ENCODE data around the gene INO80B. TPM values are rescaled to one million over a fixed set of nuclear protein-coding genes. Genes with fewer than 3 reads are reported as not detected.
A peak's percentile ranks its signal among the peaks of the same experiment; 100 is the strongest.
"Not testable (repeated sequence)": the region's sequence is repeated elsewhere in the genome, so short reads cannot be mapped to it uniquely, and the experiment has no call there.

Gene INO80B
- total RNA-seq, 1 donor: 13.5 TPM

DNA sequence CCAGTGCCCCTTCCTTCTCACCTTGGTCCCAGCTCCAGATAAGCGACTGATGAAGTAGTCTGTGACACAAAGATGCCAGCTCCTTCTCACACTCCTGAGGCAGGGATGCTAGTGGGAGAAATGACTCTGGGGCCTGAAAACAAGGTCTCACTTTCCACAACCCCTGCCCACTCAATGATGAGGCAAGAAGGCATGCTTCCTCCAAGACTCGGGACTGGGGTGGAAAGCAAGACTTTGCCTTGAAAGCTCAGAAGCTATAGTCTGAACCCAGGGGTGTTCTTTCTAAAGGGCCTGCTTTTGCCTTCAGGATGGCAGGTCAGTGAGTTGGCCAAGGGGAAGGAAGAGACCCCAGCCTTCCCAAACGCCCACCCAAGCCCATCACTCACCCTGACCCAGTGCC, 26.5 kb downstream of the INO80B start:
- no peak for TF ChIP-seq CTCF (IDR thresholded peaks at IDR 0.05; ENCODE audit: insufficient read depth, low read length)
- DNase-seq (ENCODE audit: low read depth): no peak

DNA sequence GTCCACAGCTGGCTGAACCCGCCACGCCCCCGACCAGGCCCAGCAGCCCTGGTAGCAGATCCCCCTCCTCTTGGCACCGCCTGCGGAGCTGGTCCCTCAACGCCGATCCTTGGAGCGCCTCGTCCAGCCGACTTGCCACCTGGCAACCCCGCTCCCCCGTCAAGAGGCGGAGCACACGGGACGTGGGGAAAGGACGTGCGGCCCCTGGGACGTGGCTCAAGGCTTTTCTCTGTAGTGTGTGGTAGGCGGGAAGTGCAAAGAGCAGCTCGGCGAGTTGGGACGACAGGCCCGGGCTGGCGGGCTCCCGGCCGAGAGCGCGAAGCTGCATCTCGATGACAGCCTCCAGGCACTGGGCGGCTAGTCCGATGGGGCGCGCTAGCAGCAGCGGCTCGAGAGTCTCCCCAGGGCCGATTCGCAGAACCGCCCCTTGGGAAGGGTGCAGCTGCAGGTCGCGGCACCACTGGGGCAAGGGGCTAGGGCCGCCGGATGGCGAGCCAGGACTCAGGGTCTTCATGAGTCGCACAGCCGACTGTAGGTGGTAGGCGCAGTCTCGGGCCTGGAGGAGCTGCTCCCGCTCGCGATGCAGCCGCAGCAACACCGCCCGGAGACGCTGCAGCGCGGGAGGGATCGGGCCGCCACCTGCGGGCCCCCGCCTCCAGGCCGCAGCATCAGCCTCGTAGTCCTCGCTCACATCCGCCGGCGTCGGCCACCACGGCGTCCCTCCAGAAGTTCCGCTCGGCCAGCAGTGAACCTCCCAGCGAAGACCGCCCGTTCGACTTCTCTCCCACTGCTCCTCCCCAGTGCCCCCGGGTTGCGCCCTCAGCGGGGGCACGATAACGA, 27.3 kb downstream of the INO80B start:
- no peak for DNase-seq (ENCODE audit: low read depth)
- no peak for TF ChIP-seq CTCF (IDR thresholded peaks at IDR 0.05; ENCODE audit: insufficient read depth, low read length)
- H3K4me3 ChIP-seq (ENCODE audit: low read depth, low read length): peak overlapping the region; percentile 97

More for the DNA sequence above, 26.5 kb downstream of the INO80B start:
- H3K4me3 ChIP-seq (ENCODE audit: low read depth, low read length): peak overlapping the region; percentile 97

GRCh38 chr2:74482801-74483674, 28.2 kb downstream of the INO80B start, which contains the start of the genes CCDC142 and TTC31:
TSS of gene CCDC142 (minus strand) at chr2:74482998. CDS start at chr2:74482837, 161 bp downstream.
TSS of gene TTC31 (plus strand) at chr2:74483081. CDS start at chr2:74483096, 15 bp downstream.
- H3K4me3 ChIP-seq (ENCODE audit: low read depth, low read length): peak within 1 kb of the TSS; percentile 97
- TF ChIP-seq CTCF (IDR thresholded peaks at IDR 0.05; ENCODE audit: insufficient read depth, low read length): peak; percentile 89
- DNase-seq (ENCODE audit: low read depth): peak; percentile 96

DNA sequence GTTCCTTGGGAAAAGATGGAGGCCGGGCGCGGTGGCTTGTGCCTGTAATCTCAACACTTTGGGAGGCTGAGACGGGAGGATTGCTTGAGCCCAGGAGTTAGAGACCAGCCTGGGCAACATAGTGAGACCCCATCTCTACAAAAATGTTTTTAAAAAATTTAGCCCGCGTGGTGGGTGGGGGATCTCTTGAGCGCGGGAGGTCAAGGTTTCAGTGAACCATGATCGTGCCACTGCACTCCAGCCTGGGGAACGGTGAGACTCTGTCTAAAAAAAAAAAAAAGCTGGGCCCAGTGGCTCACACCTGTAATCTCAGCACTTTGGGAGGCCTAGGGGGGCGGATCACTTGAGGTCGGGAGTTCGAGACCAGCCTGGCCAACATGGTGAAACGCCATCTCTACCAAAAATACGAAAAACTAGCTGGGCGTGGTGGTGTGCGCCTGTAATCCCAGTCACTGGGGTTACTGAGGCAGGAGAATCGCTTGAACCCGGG, 28.8 kb downstream of the INO80B start:
- not testable (repeated sequence) for DNase-seq (ENCODE audit: low read depth)
- H3K4me3 ChIP-seq (ENCODE audit: low read depth, low read length): peak overlapping the region; percentile 97

DNA sequence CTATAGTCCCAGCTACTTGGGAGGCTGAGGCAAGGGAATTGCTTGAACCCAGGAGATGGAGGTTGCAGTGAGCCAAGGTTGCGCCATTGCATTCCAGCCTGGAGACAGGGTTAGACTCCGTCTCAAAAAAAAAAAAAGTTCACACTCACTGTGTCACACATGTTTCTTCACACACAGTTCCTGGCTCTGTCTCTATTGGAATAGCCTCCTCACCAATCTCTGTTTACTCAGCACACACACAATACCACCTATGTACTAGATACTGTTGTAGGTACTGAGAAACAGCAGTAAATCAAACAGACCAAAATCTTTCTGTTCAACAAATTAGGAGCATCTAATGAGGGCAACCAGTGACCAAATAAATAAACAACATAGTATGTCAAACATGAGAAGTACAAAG, 31.3 kb downstream of the INO80B start:
- TF ChIP-seq CTCF (IDR thresholded peaks at IDR 0.05; ENCODE audit: insufficient read depth, low read length): no peak
- DNase-seq (ENCODE audit: low read depth): no peak
- no peak overlapping the region for H3K4me3 ChIP-seq (ENCODE audit: low read depth, low read length)

- no peak for TF ChIP-seq CTCF (IDR thresholded peaks at IDR 0.05; ENCODE audit: insufficient read depth, low read length)
- H3K4me3 ChIP-seq (ENCODE audit: low read depth, low read length): no peak overlapping the region
- no peak for DNase-seq (ENCODE audit: low read depth)
Measured at GRCh38 chr2:74488643-74489481, 34.0 kb downstream of the INO80B start.
